ENCODE results near the gene OS9.

DNA sequence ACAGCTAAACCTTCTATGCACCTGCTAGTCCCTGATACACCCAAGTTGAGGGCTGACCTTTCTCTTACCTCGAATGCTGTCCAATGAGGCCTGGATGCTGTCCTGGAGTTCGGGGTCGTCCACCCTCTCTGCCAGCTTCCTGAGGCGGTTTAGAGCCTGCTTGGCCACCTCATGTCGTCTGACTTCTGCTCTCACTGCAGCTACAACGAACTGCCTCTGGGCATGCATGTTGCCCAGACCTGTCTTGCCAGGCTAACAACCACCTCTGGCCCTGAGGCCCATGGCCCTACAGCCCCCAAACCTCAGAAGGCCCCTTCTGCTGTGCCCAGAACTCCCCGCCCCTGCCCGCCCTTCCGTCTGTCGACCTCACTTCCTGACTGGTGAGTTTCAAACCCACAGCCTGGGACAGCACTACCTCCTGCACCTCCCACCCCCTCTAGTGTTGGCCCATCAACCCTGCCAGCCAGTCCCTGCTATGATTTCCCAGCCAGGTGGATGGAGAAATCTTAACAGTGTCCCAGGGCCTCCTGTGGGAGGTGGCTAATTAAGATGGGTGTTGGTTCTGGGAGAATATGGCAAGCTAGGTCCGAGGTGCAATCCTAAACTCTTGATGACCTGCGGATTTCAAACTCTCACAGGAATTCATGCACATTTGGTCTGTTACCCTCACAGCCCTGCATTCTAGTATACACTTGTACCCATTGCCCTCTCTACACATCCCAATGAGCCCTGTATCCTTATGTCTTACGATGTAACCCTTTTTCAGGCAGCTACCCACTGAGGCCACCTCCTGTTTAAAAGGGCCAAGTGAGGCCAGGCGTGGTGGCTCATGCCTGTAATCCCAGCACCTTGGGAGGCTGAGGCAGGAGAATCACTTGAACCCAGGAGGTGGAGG is 48.2 kb downstream of the OS9 start:
- TF ChIP-seq, protein P1, sequence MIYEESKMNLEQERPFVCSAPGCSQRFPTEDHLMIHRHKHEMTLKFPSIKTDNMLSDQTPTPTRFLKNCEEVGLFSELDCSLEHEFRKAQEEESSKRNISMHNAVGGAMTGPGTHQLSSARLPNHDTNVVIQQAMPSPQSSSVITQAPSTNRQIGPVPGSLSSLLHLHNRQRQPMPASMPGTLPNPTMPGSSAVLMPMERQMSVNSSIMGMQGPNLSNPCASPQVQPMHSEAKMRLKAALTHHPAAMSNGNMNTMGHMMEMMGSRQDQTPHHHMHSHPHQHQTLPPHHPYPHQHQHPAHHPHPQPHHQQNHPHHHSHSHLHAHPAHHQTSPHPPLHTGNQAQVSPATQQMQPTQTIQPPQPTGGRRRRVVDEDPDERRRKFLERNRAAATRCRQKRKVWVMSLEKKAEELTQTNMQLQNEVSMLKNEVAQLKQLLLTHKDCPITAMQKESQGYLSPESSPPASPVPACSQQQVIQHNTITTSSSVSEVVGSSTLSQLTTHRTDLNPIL (CRISPR knock-in tag; IDR thresholded peaks at IDR 0.05), result no peak
- TF ChIP-seq, protein P2, sequence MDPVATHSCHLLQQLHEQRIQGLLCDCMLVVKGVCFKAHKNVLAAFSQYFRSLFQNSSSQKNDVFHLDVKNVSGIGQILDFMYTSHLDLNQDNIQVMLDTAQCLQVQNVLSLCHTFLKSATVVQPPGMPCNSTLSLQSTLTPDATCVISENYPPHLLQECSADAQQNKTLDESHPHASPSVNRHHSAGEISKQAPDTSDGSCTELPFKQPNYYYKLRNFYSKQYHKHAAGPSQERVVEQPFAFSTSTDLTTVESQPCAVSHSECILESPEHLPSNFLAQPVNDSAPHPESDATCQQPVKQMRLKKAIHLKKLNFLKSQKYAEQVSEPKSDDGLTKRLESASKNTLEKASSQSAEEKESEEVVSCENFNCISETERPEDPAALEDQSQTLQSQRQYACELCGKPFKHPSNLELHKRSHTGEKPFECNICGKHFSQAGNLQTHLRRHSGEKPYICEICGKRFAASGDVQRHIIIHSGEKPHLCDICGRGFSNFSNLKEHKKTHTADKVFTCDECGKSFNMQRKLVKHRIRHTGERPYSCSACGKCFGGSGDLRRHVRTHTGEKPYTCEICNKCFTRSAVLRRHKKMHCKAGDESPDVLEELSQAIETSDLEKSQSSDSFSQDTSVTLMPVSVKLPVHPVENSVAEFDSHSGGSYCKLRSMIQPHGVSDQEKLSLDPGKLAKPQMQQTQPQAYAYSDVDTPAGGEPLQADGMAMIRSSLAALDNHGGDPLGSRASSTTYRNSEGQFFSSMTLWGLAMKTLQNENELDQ (CRISPR knock-in tag; IDR thresholded peaks at IDR 0.05; ENCODE audit: borderline replicate concordance), result no peak
- TF ChIP-seq, protein P3, sequence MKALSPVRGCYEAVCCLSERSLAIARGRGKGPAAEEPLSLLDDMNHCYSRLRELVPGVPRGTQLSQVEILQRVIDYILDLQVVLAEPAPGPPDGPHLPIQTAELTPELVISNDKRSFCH (CRISPR knock-in tag; IDR thresholded peaks at IDR 0.05), result no peak
- TF ChIP-seq, protein P3 (tag; IDR thresholded peaks at IDR 0.05), result no peak
- TF ChIP-seq, protein P4, sequence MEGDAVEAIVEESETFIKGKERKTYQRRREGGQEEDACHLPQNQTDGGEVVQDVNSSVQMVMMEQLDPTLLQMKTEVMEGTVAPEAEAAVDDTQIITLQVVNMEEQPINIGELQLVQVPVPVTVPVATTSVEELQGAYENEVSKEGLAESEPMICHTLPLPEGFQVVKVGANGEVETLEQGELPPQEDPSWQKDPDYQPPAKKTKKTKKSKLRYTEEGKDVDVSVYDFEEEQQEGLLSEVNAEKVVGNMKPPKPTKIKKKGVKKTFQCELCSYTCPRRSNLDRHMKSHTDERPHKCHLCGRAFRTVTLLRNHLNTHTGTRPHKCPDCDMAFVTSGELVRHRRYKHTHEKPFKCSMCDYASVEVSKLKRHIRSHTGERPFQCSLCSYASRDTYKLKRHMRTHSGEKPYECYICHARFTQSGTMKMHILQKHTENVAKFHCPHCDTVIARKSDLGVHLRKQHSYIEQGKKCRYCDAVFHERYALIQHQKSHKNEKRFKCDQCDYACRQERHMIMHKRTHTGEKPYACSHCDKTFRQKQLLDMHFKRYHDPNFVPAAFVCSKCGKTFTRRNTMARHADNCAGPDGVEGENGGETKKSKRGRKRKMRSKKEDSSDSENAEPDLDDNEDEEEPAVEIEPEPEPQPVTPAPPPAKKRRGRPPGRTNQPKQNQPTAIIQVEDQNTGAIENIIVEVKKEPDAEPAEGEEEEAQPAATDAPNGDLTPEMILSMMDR (IDR thresholded peaks at IDR 0.05 in 2 of 3, conservative IDR thresholded peaks at IDR 0.05 in 1 of 3; ENCODE audit: insufficient read depth in 2 of 3, low read depth in 1 of 3, low read length in 3 of 3), result peak in 2 of 3 experiments; percentile 27 to 41; a peak in 3 of 6 replicates
- TF ChIP-seq, protein P5, sequence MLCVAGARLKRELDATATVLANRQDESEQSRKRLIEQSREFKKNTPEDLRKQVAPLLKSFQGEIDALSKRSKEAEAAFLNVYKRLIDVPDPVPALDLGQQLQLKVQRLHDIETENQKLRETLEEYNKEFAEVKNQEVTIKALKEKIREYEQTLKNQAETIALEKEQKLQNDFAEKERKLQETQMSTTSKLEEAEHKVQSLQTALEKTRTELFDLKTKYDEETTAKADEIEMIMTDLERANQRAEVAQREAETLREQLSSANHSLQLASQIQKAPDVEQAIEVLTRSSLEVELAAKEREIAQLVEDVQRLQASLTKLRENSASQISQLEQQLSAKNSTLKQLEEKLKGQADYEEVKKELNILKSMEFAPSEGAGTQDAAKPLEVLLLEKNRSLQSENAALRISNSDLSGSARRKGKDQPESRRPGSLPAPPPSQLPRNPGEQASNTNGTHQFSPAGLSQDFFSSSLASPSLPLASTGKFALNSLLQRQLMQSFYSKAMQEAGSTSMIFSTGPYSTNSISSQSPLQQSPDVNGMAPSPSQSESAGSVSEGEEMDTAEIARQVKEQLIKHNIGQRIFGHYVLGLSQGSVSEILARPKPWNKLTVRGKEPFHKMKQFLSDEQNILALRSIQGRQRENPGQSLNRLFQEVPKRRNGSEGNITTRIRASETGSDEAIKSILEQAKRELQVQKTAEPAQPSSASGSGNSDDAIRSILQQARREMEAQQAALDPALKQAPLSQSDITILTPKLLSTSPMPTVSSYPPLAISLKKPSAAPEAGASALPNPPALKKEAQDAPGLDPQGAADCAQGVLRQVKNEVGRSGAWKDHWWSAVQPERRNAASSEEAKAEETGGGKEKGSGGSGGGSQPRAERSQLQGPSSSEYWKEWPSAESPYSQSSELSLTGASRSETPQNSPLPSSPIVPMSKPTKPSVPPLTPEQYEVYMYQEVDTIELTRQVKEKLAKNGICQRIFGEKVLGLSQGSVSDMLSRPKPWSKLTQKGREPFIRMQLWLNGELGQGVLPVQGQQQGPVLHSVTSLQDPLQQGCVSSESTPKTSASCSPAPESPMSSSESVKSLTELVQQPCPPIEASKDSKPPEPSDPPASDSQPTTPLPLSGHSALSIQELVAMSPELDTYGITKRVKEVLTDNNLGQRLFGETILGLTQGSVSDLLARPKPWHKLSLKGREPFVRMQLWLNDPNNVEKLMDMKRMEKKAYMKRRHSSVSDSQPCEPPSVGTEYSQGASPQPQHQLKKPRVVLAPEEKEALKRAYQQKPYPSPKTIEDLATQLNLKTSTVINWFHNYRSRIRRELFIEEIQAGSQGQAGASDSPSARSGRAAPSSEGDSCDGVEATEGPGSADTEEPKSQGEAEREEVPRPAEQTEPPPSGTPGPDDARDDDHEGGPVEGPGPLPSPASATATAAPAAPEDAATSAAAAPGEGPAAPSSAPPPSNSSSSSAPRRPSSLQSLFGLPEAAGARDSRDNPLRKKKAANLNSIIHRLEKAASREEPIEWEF (CRISPR knock-in tag; IDR thresholded peaks at IDR 0.05), result no peak
